GM20000 (cell line): ENCODE results near the gene TEKT5.

Experiments used
- DNase-seq: peaks from one replicate; pipeline ENCODE4 v3.0.0; 2012; ENCODE audit warnings: low spot score
- TF ChIP-seq, protein P1 (sequence below): IDR thresholded peaks from 2 replicates; pipeline ENCODE4 v1.5.1; 2012; ENCODE audit warnings: mild to moderate bottlenecking, control low read depth; ENCODE audit errors: extremely low read depth, missing control alignments

TEKT5 gene

GRCh38 chr16:10647721-10648296 is 46.9 kb downstream of the TEKT5 start:
- TF ChIP-seq, protein P1, sequence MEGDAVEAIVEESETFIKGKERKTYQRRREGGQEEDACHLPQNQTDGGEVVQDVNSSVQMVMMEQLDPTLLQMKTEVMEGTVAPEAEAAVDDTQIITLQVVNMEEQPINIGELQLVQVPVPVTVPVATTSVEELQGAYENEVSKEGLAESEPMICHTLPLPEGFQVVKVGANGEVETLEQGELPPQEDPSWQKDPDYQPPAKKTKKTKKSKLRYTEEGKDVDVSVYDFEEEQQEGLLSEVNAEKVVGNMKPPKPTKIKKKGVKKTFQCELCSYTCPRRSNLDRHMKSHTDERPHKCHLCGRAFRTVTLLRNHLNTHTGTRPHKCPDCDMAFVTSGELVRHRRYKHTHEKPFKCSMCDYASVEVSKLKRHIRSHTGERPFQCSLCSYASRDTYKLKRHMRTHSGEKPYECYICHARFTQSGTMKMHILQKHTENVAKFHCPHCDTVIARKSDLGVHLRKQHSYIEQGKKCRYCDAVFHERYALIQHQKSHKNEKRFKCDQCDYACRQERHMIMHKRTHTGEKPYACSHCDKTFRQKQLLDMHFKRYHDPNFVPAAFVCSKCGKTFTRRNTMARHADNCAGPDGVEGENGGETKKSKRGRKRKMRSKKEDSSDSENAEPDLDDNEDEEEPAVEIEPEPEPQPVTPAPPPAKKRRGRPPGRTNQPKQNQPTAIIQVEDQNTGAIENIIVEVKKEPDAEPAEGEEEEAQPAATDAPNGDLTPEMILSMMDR, result no peak
- no peak for DNase-seq

GRCh38 chr16:10647264-10647720 is 47.4 kb downstream of the TEKT5 start:
- no peak for DNase-seq
- TF ChIP-seq, protein P1, result no peak

GRCh38 chr16:10646581-10647263 is 48.0 kb downstream of the TEKT5 start:
- DNase-seq, result no peak
- TF ChIP-seq, protein P1, result no peak

DNA sequence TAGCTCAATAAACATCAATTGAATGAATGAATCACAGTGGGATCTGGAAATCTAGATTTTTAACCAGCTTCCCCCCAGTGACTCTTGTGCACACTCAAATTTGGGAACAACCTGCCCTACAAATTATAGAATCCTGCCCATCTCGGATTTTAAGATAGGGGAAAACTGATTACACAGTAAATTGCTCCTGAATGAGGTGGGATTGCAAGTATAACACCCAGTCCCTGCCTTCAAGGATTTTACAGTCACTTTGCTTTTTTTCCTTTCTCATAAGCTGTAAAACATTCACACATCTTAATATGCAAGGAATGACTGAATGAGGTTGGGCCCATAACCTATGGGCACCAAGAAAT is 48.5 kb downstream of the TEKT5 start:
- DNase-seq, result no peak
- TF ChIP-seq, protein P1, result no peak

- no peak for DNase-seq
- TF ChIP-seq, protein P1, result no peak
These were observed 50.6 kb downstream of the TEKT5 start for GRCh38 chr16:10644092-10644491.

DNA sequence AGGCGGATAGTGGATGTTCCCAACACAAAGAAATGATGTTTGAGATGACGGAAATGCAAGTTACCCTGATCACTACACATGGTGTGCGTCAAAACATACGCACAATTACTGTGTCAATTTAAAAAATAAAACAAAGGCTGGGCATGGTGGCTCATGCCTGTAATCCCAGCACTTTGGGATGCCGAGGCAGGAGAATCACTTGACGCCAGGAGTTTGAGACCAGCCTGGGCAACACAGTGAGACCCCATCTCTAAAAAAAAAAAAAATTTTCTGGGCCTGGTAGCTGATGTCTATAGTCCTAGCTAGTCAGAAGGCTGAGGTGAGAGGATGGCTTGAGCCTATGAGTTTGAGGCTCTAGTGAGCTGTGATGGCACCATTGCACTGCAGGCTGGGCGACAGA is 51.8 kb downstream of the TEKT5 start:
- no peak for DNase-seq
- TF ChIP-seq, protein P1, result no peak
